Mucosa of descending colon (tissue), 3 donors: ENCODE results near the gene SERPINF2. TPM values are rescaled to one million over a fixed set of nuclear protein-coding genes. Genes with fewer than 3 reads are reported as not detected.

Experiments
- ATAC-seq: fragments of 200-7000 bp; cut with Tn5 transposase; one replicate; pipeline ENCODE4 v1.9.1; 2020; ENCODE audit warnings: mild to moderate bottlenecking, moderate library complexity
- DNase-seq, 3 donors: peaks; one replicate each; pipeline ENCODE4 v3.0.0-alpha.2; 2020
- H3K36me3 ChIP-seq: fragments of 200-600 bp; one replicate; pipeline ENCODE4 v1.8.0; 2021; ENCODE audit warnings: low read depth, mild to moderate bottlenecking
- H3K4me1 ChIP-seq: fragments of 200-600 bp; one replicate; pipeline ENCODE4 v1.8.0; 2021; ENCODE audit warnings: low read depth, mild to moderate bottlenecking
- H3K4me3 ChIP-seq: fragments of 200-600 bp; one replicate; pipeline ENCODE4 v1.8.0; 2021; ENCODE audit warnings: mild to moderate bottlenecking
- H3K9me3 ChIP-seq: fragments of 200-600 bp; one replicate; pipeline ENCODE4 v1.8.0; 2021; ENCODE audit warnings: mild to moderate bottlenecking
- CTCF ChIP-seq: fragments of 200-600 bp; IDR thresholded peaks from one replicate; pipeline ENCODE4 v1.8.0; 2022; ENCODE audit warnings: antibody characterized with exemption, mild to moderate bottlenecking
- intact Hi-C, 2 donors: fragments of 100-400 bp; cut with DNase I in 1 of 2; cut with micrococcal nuclease in 1 of 2; formaldehyde crosslinking; loops; one replicate each; pipeline versions ENCODE4 v1.11.0 to v1.11.1; 2022; cut with DNase I, micrococcal nuclease
- total RNA-seq, 3 donors: library from RNA; stranded (reverse); fragmentation: NEBNext Ultra II Directional in 2 of 3; extraction: Animal tissue kit (Norgen Biotek cat#: 25700) in 2 of 3; gene quantifications; one replicate each; pipeline versions ENCODE4 v1.2.1 to v1.2.4, GENCODE V29; 2021 to 2023
- donor health status: DM: no; HTN: no; CAD: no; lungs with moderate emphysema.
- donor health status: DM: no; HTN: no; CAD: no.
- donor health status: DM: no; HTN: yes; CAD: no.

The SERPINF2 gene
- total RNA-seq, 3 donors from 2014 or later, result 0.78 to 8.2 (median 2.9) TPM

DNA sequence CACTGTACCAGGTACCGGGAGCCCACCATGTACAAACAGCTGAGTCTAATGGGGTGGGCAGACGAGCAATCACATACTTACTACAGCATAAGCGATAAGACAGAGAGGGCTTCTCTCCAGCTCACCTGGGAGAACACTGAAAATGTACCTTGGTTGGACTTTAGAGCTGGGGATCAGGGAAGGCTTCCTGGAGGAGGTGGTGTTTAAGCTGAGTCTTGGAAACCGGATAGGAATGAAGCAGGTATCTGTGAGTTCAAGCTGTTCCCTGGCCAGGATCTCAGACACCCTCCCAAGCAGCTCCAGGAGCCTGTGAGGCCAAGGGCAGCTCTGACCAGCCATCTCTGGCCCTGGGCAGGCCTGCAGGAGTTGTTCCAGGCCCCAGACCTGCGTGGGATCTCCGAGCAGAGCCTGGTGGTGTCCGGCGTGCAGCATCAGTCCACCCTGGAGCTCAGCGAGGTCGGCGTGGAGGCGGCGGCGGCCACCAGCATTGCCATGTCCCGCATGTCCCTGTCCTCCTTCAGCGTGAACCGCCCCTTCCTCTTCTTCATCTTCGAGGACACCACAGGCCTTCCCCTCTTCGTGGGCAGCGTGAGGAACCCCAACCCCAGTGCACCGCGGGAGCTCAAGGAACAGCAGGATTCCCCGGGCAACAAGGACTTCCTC, 11.2 kb downstream of the SERPINF2 start:
- H3K4me3 ChIP-seq, result no peak overlapping the region
- TF ChIP-seq CTCF, result no peak
- ATAC-seq (no peak), DNase-seq (no peak)
- no peaks in the 10 kb centered on the region for H3K36me3 ChIP-seq
- peaks cover 17% of the 10 kb centered on the region for H3K4me1 ChIP-seq
- intact Hi-C loops, result no loop called here
- H3K9me3 ChIP-seq, result no peaks in the 10 kb centered on the region

GRCh38 chr17:1754430-1755112, 11.9 kb downstream of the SERPINF2 start:
- TF ChIP-seq CTCF, result no peak
- intact Hi-C loops, result no loop called here
- no peak for ATAC-seq
- Histone ChIP-seq H3K9me3 (no peaks in the 10 kb centered on the region), H3K4me3 (no peak overlapping the region), H3K36me3 (no peaks in the 10 kb centered on the region), H3K4me1 (peaks cover 17% of the 10 kb centered on the region)
- no peak for DNase-seq

DNA sequence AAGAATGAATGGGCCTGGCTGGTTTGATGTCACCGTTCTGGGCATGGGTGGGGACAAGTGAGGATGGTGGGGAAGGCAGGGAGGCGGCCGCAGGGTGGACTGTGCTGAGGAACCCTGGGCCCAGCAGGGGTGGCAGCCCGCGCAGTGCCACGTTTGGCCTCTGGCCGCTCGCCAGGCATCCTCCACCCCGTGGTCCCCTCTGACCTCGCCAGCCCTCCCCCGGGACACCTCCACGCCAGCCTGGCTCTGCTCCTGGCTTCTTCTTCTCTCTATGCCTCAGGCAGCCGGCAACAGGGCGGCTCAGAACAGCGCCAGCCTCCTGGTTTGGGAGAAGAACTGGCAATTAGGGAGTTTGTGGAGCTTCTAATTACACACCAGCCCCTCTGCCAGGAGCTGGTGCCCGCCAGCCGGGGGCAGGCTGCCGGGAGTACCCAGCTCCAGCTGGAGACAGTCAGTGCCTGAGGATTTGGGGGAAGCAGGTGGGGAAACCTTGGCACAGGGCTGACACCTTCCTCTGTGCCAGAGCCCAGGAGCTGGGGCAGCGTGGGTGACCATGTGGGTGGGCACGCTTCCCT, 12.7 kb downstream of the SERPINF2 start:
- intact Hi-C loops, result no loop called here
- H3K9me3 ChIP-seq, result no peaks in the 10 kb centered on the region
- peaks cover 17% of the 10 kb centered on the region for H3K4me1 ChIP-seq
- no peak for TF ChIP-seq CTCF
- ATAC-seq (no peak), DNase-seq (no peak)
- no peak overlapping the region for H3K4me3 ChIP-seq
- H3K36me3 ChIP-seq, result no peaks in the 10 kb centered on the region

GRCh38 chr17:1755827-1756262, 13.2 kb downstream of the SERPINF2 start:
- Histone ChIP-seq H3K9me3 (no peaks in the 10 kb centered on the region), H3K4me1 (peaks cover 17% of the 10 kb centered on the region), H3K4me3 (no peak overlapping the region), H3K36me3 (no peaks in the 10 kb centered on the region)
- no peak for DNase-seq
- intact Hi-C loops, result no loop called here
- TF ChIP-seq CTCF, result no peak
- no peak for ATAC-seq

GRCh38 chr17:1758807-1759206, 16.1 kb downstream of the SERPINF2 start:
- H3K9me3 ChIP-seq, result no peaks in the 10 kb centered on the region
- DNase-seq (no peak), ATAC-seq (no peak)
- intact Hi-C loops, result no loop called here
- H3K4me3 ChIP-seq, result no peak overlapping the region
- H3K4me1 ChIP-seq, result peaks cover 4% of the 10 kb centered on the region
- no peaks in the 10 kb centered on the region for H3K36me3 ChIP-seq
- TF ChIP-seq CTCF, result no peak
